Osteoblast (primary cell): ENCODE results near the gene SLC5A10. TPM values are rescaled to one million over a fixed set of nuclear protein-coding genes. Genes with fewer than 3 reads are reported as not detected.

Source experiments
- DNase-seq: peaks from one replicate; pipeline ENCODE4 v3.0.0; 2011; ENCODE audit warnings: low spot score, mixed read lengths; ENCODE audit not compliant: insufficient read length; ENCODE audit errors: missing footprints
- H2AFZ ChIP-seq: 2 replicates; pipeline ENCODE4 v1.6.0; 2011; ENCODE audit warnings: mild to moderate bottlenecking, low read length
- H3K27ac ChIP-seq: 2 replicates; pipeline ENCODE4 v1.5.1; 2011; ENCODE audit warnings: mild to moderate bottlenecking, low read depth, low read length, moderate library complexity
- H3K27me3 ChIP-seq: 2 replicates; pipeline ENCODE4 v1.6.0; 2012; ENCODE audit warnings: mild to moderate bottlenecking, control low read depth, inconsistent platforms, low read length, moderate library complexity; ENCODE audit not compliant: insufficient read depth
- H3K36me3 ChIP-seq: 2 replicates; pipeline ENCODE4 v1.5.1; 2011; ENCODE audit warnings: mild to moderate bottlenecking, low read length, control low read depth, moderate library complexity; ENCODE audit not compliant: insufficient read depth
- H3K4me1 ChIP-seq: 2 replicates; pipeline ENCODE4 v1.5.1; 2011; ENCODE audit warnings: mild to moderate bottlenecking, low read length, control low read depth, moderate library complexity; ENCODE audit not compliant: insufficient read depth
- H3K4me2 ChIP-seq: 2 replicates; pipeline ENCODE4 v1.6.0; 2011; ENCODE audit warnings: mild to moderate bottlenecking, low read length; ENCODE audit not compliant: insufficient read depth
- H3K4me3 ChIP-seq: fragments of 200-600 bp; sonication (generic); 3 replicates; pipeline ENCODE4 v1.5.1; 2012; ENCODE audit warnings: mild to moderate bottlenecking, low read length, inconsistent platforms; ENCODE audit not compliant: insufficient read depth
- H3K79me2 ChIP-seq: 2 replicates; pipeline ENCODE4 v1.6.0; 2012; ENCODE audit warnings: mild to moderate bottlenecking, low read length, control low read depth, inconsistent platforms; ENCODE audit not compliant: insufficient read depth
- H3K9me3 ChIP-seq: 2 replicates; pipeline ENCODE4 v1.5.1; 2011; ENCODE audit warnings: low read depth, low read length, control low read depth
- H4K20me1 ChIP-seq: 2 replicates; pipeline ENCODE4 v1.6.0; 2012; ENCODE audit warnings: mild to moderate bottlenecking, low read length, control low read depth; ENCODE audit not compliant: insufficient read depth
- CTCF ChIP-seq: IDR thresholded peaks from 2 replicates; pipeline ENCODE4 v1.5.1; 2011; ENCODE audit warnings: mild to moderate bottlenecking, low read depth, low read length, moderate library complexity; ENCODE audit errors: extremely low read depth
- total RNA-seq: library from RNA; depleted of rRNA; stranded (reverse); fragments of >200 nt; gene quantifications from 2 replicates; pipeline ENCODE4 v1.2.3, GENCODE V29; 2012

Gene SLC5A10
- total RNA-seq, 1 donor: not detected

- no peak for TF ChIP-seq CTCF
- H3K27me3 ChIP-seq: no peaks in the 10 kb centered on the region
- H3K79me2 ChIP-seq: peaks cover 96% of the 10 kb centered on the region
- H2AFZ ChIP-seq: no peak overlapping the region
- H3K4me1 ChIP-seq: no peaks in the 10 kb centered on the region
- no peaks in the 10 kb centered on the region for H3K9me3 ChIP-seq
- peaks cover 22% of the 10 kb centered on the region for H3K36me3 ChIP-seq
- no peak overlapping the region for H3K4me2 ChIP-seq
- H4K20me1 ChIP-seq: peaks cover 49% of the 10 kb centered on the region
- no peak overlapping the region for H3K27ac ChIP-seq
- H3K4me3 ChIP-seq: no peak overlapping the region
- no peak for DNase-seq
These were observed 42.7 kb downstream of the SLC5A10 start for GRCh38 chr17:18994631-18995030.

GRCh38 chr17:18995220-18995619, 43.3 kb downstream of the SLC5A10 start:
- H3K27ac ChIP-seq: no peak overlapping the region
- no peak overlapping the region for H3K4me2 ChIP-seq
- H3K27me3 ChIP-seq: no peaks in the 10 kb centered on the region
- no peaks in the 10 kb centered on the region for H3K9me3 ChIP-seq
- H3K79me2 ChIP-seq: peaks cover 96% of the 10 kb centered on the region
- TF ChIP-seq CTCF: no peak
- no peak overlapping the region for H2AFZ ChIP-seq
- peaks cover 26% of the 10 kb centered on the region for H3K36me3 ChIP-seq
- H3K4me3 ChIP-seq: no peak overlapping the region
- peaks cover 50% of the 10 kb centered on the region for H4K20me1 ChIP-seq
- peaks cover under 1% of the 10 kb centered on the region for H3K4me1 ChIP-seq
- DNase-seq: no peak

- H3K27ac ChIP-seq: no peak overlapping the region
- H3K4me3 ChIP-seq: no peak overlapping the region
- H2AFZ ChIP-seq: no peak overlapping the region
- DNase-seq: no peak
- peaks cover 97% of the 10 kb centered on the region for H3K79me2 ChIP-seq
- TF ChIP-seq CTCF: no peak
- H3K27me3 ChIP-seq: no peaks in the 10 kb centered on the region
- H3K9me3 ChIP-seq: no peaks in the 10 kb centered on the region
- H3K4me2 ChIP-seq: no peak overlapping the region
- peaks cover 48% of the 10 kb centered on the region for H4K20me1 ChIP-seq
- H3K4me1 ChIP-seq: peaks cover 13% of the 10 kb centered on the region
- H3K36me3 ChIP-seq: peaks cover 29% of the 10 kb centered on the region
These were observed 44.5 kb downstream of the SLC5A10 start for GRCh38 chr17:18996458-18996857.

GRCh38 chr17:18997650-18998196, 45.8 kb downstream of the SLC5A10 start:
- Histone ChIP-seq H3K4me1 (peaks cover 25% of the 10 kb centered on the region), H2AFZ (no peak overlapping the region), H4K20me1 (peaks cover 52% of the 10 kb centered on the region), H3K4me2 (no peak overlapping the region), H3K36me3 (peaks cover 29% of the 10 kb centered on the region), H3K27me3 (no peaks in the 10 kb centered on the region), H3K9me3 (no peaks in the 10 kb centered on the region), H3K27ac (no peak overlapping the region), H3K79me2 (peaks cover 97% of the 10 kb centered on the region), H3K4me3 (no peak overlapping the region)
- no peak for DNase-seq
- TF ChIP-seq CTCF: no peak
